ENCODE results near the gene SEMA5B.

The SEMA5B gene

DNA sequence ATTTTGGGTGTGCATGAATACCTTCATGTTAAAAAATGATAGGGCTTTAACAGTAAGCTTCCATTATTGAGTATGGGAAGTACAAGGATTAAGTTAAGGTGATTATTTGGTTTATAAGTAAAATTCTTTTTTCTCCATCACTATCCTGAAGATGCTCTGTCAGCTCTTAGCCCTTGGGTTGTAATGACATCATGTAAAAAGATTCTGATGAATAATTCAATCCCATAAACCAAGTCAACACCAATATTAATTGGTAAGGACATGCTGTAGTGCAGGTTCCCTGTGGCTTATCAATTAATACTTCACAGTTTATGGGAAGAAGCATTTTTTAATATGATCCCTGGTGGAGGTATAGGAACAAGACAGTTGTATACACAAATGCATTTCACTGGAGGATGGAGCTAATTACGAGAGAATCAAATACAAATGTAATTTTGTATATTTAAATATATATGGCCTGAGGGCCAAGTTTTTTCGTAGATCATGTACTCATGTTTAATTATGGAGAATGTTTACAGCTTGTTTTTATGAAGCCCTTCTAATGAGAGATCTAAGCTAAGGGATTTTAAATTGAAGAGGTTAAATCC is 145.1 kb downstream of the SEMA5B start:
- no peak overlapping the region for H3K4me3 ChIP-seq (ENCODE audit: low read depth, low read length)
- TF ChIP-seq, protein P1, sequence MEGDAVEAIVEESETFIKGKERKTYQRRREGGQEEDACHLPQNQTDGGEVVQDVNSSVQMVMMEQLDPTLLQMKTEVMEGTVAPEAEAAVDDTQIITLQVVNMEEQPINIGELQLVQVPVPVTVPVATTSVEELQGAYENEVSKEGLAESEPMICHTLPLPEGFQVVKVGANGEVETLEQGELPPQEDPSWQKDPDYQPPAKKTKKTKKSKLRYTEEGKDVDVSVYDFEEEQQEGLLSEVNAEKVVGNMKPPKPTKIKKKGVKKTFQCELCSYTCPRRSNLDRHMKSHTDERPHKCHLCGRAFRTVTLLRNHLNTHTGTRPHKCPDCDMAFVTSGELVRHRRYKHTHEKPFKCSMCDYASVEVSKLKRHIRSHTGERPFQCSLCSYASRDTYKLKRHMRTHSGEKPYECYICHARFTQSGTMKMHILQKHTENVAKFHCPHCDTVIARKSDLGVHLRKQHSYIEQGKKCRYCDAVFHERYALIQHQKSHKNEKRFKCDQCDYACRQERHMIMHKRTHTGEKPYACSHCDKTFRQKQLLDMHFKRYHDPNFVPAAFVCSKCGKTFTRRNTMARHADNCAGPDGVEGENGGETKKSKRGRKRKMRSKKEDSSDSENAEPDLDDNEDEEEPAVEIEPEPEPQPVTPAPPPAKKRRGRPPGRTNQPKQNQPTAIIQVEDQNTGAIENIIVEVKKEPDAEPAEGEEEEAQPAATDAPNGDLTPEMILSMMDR (conservative IDR thresholded peaks at IDR 0.05; ENCODE audit: low read depth, low read length): no peak
- DNase-seq (ENCODE audit: low read depth): no peak

DNA sequence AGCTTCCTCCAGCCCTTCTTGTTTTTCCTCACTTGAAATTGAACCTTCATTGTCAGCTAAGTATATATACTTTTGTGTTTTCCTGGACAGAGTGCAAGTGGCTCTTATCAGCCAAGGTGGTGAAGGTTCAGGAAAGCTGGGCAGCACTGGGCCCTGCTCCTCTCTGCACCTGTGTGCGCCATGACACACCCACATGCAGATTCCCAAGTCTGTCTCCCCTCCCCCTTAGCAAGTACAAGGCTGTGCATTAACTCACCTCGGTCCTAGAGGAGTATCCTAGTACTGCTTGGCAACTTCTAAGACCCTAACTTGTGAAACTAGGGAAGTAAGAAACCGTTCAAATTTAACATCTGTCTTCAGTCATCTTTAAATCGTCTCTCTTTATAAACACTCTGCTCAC is 146.9 kb downstream of the SEMA5B start:
- no peak for DNase-seq (ENCODE audit: low read depth)
- H3K4me3 ChIP-seq (ENCODE audit: low read depth, low read length): no peak overlapping the region
- TF ChIP-seq, protein P1 (conservative IDR thresholded peaks at IDR 0.05; ENCODE audit: low read depth, low read length): no peak

DNA sequence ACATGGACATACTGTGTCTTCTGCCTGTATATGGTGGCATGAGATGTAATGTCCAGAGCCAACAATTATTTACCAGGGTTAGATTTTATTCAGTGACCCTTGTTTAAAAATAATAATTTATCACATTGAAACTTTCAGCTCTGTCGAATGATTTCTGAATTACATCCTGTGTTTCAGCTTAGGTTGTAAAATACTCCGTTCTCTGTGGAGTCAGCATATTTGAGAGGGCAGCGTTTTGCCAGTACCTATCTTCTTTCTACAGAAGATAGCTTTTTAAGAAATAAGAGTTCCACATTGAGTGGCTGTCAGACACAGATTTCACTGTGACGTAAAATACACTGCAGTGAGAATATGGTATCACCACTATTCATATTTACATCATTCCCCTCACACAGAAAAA is 147.4 kb downstream of the SEMA5B start:
- DNase-seq (ENCODE audit: low read depth): no peak
- H3K4me3 ChIP-seq (ENCODE audit: low read depth, low read length): no peak overlapping the region
- TF ChIP-seq, protein P1 (conservative IDR thresholded peaks at IDR 0.05; ENCODE audit: low read depth, low read length): no peak

DNA sequence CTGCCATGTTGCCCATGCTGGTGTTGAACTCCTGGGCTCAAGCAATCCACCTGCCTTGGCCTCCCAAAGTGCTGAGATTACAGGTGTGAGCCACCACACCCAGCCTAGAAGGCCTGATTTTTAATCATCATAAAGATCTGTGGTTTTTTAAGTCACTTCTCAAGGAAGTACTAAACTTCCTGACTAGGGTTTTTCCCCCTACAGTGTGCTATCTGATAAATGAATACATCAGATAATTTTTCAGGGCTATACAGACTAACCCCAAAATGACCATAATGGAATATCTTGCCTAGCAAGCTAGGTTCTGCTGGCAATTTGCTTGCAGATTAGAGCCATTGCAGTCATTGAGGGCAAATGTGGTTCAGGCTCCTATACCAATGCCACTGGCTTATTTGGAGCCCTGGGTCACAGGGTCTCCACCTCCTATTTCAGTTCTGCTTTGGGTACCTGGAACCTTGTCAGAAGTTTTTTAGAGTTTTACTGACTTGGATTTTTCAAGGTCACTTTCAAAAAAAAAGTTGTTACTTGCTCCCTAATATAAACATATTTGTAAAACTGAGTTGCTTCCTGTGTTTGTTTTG is 151.9 kb downstream of the SEMA5B start:
- DNase-seq (ENCODE audit: low read depth): no peak
- TF ChIP-seq, protein P1 (conservative IDR thresholded peaks at IDR 0.05; ENCODE audit: low read depth, low read length): no peak
- H3K4me3 ChIP-seq (ENCODE audit: low read depth, low read length): no peak overlapping the region

DNA sequence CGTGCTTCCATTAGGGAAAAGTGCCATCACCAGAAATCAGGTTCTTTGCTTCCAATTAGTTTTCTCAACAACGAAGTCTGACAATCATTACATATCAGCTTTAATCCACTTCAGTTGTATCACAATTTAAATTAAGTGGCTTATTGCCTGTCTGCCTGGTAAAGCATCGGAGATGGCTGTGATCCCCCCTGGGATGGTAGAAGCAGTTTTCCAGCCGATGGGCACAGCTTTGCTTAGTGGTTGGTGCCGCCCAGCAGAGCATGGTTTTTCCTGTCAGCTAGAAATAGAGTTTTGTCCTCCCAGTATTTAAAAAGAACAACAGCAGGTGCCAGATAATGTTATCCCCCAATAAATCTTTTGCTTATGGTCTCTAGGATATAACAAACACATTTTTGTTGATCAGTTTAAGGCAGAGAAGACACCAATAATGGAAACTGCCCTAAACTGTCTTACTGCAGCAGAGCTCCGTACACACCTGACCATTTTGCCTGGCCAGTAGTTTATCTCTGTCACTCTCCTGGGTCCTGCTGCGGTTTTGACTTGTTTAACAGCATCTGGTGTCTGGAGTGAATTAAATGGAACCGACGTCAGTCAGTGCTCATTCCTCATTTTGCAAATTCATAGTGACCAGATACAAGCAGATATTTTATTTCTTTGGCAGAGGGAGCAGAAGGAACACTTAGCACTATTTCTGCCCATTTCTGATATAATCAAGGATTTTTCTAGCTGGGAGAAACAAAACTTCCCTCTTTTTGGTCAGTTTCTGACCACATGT is 153.6 kb downstream of the SEMA5B start:
- TF ChIP-seq, protein P1 (conservative IDR thresholded peaks at IDR 0.05; ENCODE audit: low read depth, low read length): no peak
- no peak for DNase-seq (ENCODE audit: low read depth)
- no peak overlapping the region for H3K4me3 ChIP-seq (ENCODE audit: low read depth, low read length)

DNA sequence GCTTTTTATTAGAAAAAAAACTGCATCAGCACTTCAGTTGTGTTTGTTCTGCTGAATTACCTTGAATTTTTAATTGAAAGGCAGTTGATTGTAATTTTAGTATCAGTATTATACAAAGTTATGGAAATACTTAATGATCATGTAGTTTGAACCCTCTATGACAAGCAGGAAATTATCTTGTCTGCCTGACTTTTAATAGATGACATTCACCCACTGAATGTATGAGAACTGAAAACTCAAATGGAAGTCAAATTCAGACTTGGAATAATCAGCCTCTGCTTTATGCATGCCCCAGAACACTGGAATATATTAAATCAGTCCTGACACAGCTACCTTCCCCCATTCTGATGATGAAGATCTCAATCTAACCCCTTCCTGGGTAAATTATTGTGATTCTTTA is 159.2 kb downstream of the SEMA5B start:
- TF ChIP-seq, protein P1 (conservative IDR thresholded peaks at IDR 0.05; ENCODE audit: low read depth, low read length): no peak
- H3K4me3 ChIP-seq (ENCODE audit: low read depth, low read length): no peak overlapping the region
- DNase-seq (ENCODE audit: low read depth): no peak

All from choroid plexus epithelial cell (primary cell).